ENCODE results near the gene OR1Q1.
"Not testable (repeated sequence)": the region's sequence is repeated elsewhere in the genome, so short reads cannot be mapped to it uniquely, and the experiment has no call there.

Gene OR1Q1, protein sequence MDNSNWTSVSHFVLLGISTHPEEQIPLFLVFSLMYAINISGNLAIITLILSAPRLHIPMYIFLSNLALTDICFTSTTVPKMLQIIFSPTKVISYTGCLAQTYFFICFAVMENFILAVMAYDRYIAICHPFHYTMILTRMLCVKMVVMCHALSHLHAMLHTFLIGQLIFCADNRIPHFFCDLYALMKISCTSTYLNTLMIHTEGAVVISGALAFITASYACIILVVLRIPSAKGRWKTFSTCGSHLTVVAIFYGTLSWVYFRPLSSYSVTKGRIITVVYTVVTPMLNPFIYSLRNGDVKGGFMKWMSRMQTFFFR

DNA sequence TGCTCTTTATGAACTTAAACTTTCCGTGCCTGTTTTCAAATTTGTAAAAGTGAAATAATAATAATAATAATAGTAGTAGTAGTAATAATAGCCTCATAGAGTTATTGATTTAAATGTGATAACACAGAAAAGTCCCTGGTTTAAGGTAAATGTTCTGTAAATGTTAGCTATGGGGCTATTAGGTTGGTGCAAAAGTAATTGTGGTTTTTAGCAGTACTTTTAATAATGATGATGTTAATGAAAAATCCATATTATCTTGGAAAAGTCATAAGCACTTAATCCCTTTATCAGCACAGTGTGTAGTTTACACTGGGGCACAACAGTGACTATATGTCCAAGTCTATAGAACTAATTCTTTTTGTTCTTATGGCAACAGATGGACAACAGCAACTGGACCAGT is at the start of gene OR1Q1:
TSS of gene OR1Q1 (plus strand) at position 377 of the 400 bp plus-strand sequence. CDS start at position 377, 0 bp downstream.
- no peak for DNase-seq

DNA sequence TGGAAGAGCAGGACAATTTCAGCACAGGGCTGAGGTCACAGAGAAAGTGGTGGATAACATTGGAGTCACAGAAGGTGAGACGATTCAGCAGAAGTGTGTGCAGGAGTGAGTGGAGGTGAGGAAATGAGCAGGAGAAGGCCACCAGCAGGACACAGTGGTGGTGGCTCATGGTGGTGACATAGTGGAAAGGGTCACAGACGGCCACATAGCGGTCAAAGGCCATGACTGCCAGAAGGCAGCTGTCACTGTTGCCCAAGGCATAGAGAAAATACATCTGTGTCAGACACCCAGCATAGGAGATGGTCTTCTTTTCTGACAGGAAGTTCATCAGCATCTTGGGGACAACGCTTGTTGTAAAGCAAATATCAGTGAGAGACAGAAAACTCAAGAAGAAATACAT is 46.6 kb upstream of the OR1Q1 start:
- no peak for DNase-seq

DNA sequence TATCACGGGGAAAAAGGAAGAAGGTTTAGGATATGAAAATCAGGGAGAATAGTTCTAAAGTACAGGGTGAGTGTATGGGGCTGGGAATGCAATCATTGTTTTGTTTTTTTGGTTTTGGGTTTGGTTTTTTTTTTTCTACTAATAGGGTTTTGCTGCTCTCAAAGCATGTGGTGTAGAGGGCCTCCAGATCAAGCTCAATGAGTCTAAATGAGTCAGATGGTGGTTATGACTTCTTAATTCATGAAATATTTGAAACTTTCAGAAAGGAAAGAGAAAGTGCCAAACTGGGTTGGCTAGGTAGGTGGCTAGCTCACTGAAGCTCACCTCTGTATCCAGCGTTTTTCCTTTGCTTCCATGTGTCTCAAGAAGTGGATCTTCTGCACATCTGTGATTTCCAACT is 42.1 kb upstream of the OR1Q1 start:
- no peak for DNase-seq

DNA sequence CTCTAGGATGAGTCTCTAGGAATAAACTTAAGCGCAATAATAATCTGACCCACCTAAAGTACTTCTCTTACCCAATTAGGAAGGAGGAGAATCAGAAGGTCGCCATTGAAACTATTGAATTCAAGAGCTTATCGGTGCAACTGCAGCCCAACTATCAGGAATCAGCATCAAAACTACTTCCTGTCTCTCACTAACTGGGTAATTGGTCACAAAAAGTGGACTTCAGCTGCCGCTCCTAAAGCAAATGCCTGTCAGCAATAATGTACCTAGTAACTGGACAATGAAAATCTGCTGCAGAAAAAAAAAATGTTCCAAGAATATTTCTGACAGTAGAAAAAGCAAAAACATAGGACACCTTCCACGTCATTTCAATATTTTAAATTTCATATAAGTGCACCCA is 34.7 kb upstream of the OR1Q1 start:
- no peak for DNase-seq

DNA sequence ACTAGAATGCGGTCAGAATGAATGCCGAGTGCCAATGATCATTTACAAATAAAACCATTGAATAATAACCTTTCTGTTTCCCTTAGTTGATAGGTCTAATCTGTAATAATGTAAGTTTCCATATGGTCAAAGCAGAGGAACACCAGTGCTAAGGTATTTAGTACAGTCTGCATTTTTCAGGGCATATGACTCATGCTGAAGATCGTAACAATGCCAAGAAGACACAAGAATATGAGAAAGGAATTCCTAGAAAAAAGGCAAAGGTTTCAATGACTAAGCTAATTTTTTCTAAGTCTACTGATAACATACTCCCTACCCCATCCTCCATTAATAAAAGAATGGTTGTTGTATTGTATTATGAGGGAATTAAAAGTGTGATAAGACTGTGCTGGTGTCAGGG is 34.2 kb upstream of the OR1Q1 start:
- no peak for DNase-seq

DNA sequence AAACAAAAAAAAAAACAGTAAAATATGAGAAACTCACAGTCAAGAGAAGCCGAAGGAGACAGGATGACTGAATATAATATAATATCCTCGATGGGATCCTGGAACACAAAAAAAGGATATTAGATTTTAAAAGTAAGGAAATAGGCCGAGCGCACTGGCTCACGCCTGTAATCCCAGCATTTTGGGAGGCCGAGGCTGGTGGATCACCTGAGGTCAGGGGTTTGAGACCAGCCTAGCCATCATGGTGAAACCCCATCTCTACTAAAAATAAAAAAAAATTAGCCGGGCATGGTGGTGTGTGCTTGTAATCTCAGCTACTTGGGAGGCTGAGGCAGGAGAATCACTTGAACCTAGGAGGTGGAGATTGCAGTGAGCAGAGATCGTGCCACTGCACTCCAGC is 31.3 kb upstream of the OR1Q1 start, which contains the start of gene OR1L8:
TSS of gene OR1L8 (minus strand) at position 101 of the 400 bp plus-strand sequence. CDS start 14,907 bp downstream, outside the sequence.
- DNase-seq, result not testable (repeated sequence)

DNA sequence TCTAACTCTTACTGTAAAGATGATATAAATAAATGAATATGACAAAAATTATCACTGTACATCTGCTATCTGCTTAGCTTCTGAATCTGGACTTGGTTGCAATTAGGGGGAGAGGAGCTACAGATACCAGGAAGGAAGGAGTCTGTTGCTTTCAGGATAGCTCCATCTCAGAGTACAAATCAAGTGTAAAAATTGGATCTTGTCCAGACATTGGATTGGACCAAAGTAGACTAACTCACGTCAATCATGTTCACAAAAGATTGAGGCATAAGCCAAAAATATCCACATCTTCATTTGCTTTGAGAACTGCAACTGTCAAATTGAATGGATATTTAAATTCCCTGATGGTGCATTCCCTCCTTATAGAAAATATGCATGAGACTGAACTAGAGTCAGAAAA is 8.8 kb upstream of the OR1Q1 start:
- no peak for DNase-seq

DNA sequence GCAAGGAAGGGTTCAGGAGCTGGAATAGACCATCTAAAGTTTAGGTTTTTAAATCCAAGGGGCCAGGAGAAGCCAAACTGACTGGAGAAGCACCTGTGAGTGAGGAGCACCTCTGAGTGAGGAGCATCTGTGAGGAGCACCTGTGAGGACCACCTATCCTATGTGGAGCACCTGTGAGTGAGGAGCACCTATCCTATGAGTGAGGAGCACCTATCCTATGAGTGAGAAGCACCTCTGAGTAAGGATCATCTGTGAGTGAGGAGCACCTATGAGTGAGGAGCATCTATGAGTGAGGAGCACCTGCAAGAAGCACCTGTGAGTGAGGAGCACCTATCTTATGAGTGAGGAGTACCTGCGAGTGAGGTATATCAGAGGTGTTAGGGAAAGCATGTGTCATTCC is 8.0 kb upstream of the OR1Q1 start:
- no peak for DNase-seq

DNA sequence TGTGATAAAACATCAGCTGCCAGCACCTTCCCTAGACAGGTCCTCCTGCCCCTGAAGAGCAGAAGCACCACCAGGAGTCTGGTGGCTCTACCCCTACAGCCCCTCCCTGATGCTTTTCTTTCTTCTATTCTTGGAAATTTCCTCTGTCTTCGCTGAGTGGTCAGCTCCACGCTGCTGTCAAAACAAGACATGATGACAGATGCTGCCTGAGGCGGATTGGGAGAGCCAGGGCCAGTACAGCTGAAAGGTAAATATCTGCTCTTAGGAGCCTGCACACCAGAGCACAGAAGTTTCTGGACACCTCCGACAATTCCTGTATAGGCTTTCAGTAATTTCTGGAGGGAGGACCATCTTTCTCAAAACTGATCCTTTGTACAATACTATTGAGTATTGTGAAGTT is 4.7 kb upstream of the OR1Q1 start:
- no peak for DNase-seq

DNA sequence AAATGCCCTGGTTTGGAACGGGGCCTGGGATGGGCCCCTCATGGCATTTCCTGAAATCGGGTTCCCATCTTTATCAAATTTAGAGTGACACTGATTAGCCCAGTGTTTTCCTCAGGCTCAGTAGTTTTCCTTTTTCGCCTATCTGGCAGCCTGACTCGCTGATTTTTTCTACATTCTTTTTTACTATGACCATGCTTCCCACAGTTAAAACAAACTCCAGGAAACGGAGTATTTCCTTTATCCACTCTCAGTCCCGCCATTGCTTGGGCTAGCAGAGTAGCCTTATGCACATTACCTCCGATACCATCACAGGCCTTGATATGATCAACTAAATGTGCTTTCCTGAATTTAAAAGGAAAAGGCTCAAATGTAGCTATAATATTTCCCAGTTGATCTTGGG is 5.5 kb downstream of the OR1Q1 start:
- DNase-seq, result no peak

DNA sequence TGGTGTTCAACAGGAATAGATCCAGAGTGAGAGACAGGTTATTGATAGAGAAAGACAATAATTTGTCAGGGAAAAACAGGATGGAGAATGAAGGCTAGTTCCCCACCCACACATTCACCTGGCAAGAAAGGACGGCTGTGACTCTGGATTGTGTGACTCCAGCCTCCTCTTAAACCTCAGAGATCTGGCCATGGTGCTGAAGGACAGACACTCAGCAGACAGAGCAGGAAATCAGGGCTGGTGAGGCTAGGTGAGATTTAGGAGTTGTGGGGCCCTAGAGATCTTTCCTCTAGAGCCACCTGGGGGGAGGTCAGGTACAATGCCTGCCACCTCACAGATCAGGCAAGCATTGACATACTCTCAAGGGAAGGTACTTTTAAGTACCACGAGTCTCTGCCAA is 27.7 kb downstream of the OR1Q1 start:
- DNase-seq, result no peak

DNA sequence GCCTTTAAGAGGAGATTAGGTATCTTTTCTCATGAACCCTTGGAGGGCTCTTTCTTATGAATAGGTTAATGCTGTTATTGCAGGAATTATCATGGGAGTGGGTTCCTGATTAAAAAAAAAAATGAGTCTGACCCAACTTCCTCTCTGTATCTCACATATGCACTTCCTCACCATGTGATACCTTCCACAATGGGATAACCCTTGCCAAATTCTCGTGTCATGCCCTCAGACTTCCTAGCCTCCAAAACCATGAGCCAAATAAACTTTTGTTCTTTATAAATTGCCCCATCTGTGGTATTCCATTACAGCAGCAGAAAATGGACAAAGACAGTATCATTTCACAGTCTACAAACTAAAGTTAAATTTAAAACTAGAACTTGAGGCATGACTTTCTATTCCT is 41.8 kb downstream of the OR1Q1 start:
- DNase-seq, result no peak

DNA sequence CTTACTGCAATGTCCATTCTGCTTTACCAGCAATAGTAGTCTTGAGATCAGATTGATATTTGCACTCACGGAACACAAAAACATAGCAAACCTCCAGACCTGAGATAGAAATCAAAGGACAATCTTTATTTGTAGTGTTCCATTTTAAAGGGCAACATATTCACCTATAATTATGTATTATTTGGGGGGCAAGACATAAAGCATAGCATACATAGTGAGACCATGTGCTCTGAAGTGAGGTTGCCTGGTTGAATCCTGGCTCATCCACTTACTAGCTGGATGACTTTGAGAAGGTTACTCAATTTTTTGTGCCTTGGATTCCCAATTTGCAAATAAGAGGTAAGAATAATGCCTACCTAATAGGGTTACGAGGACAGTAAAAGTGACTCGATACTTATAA is 43.0 kb downstream of the OR1Q1 start, which contains the start of gene OR1B1:
TSS of gene OR1B1 (minus strand) at position 101 of the 400 bp plus-strand sequence.
- DNase-seq, result no peak

DNA sequence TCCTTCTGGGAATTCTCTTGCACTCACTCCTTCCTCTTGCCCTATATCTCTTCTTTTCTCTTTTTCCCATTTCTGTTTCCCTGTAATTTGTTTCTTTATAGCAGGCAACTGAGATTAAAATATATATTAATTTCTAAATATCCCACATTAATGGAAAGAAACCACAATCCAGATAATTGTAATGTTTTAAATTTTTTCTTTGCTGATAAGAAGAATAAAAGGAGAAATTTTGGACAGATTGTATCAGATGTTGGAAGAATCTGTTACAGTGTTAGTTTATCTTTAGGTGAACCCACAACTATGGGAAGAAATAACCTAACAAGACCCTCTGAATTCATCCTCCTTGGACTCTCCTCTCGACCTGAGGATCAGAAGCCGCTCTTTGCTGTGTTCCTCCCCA is 46.9 kb downstream of the OR1Q1 start, which contains the start of gene OR1L1:
TSS of gene OR1L1 (plus strand) at position 301 of the 400 bp plus-strand sequence. CDS start at position 301, 0 bp downstream.
- DNase-seq, result no peak

All from NCI-H345 (cell line).